Measurements from ENCODE around the gene DRICH1. TPM values are rescaled to one million over a fixed set of nuclear protein-coding genes. Genes with fewer than 3 reads are reported as not detected.

DRICH1 gene, protein sequence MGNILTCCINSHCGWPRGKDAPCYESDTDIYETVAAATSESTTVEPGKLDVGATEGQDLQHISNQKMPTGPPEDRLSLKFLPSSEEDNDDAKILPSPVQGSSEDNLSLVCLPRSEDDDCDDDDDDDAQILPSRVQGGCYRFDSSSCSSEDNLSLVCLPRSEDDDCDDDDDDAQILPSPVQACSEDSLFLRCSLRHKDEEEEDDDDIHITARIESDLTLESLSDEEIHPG
- total RNA-seq (2014; rRNA removed; shearing (Covaris generic)) (0.15 and 0.38 TPM in 2 replicates), total RNA-seq (2022) (0.49 TPM in 1 of 2 replicates, not detected in the other), Bru-seq, nascent RNA (percentile 31 among the genes with signal in this experiment), BruChase-seq, experiment 1, labeled RNA remaining after a 6-hour chase (percentile 28 among the genes with signal in this experiment), BruChase-seq, experiment 2, labeled RNA remaining after a 2-hour chase (percentile 24 among the genes with signal in this experiment)
- long read RNA-seq: 0 reads

DNA sequence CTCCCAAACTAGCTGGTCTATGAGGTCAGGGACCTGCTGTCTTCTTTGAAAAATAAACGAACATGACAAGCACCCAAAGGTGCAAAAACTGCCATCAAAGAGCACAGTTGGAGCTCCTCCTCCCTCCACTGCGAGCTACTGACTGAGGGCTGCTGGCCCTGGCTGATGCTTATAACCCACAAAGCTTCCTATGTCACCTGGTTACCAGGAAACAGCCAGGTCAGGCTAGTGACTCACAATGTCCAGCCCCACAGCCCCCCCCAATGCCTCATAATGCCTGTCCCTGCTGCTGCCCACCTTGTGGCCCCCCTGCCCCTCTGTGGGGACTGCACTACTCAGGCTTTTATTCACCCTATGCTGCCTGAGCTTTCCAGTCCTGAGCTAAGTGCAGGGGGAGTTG lies at the start of gene DRICH1:
Gene DRICH1, minus strand, starts transcription at position 144 of the 400 bp plus-strand sequence. CDS start 298 bp downstream, outside the sequence.
- ChIA-PET CTCF (ENCODE audit: unreplicated experiment) (no interaction called here), POLR2A (interaction anchor here (0.6 kb wide), 1 partner anchor 98 kb away, joined by 4 read pairs; no protein-coding TSS in a partner anchor)

DNA sequence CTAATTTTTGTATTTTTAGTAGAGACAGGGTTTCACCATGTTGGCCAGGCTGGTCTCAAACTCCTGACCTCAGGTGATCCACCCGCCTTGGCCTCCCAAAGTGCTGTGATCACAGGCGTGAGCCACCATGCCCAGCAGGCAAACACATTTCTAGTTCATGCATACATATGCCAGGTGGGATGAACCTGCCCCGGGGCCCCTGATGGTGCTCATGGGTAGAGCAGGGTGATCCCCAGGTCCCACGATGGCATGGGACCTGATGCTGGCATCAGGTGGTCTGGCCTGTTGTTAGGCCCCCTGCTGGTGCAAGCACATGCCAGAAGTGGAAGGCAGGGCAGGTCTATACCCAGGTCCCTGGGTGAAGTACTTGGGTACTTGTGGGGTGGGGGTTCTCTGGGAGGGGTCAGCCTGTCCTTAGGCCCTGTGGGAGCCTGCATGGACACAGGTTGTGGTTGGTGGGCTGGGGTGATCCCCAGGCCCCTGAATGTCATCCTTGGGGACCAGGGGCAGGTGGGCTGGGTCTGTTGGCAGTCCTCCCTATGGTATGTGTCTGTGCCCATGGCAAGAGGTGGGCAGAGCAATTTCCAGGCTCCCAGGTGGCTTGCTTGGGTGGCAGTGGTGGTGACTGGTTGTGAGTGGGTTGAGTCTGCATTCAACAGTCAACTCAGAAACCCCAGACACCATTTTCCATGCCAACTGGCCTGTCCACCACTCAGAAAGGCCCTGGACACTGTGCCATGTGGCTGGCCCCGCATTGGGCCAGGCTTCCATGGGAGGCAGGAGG lies 49.1 kb upstream of the DRICH1 start:
- CTCF ChIA-PET (ENCODE audit: unreplicated experiment): no interaction called here
- Histone ChIP-seq H3K27ac (ENCODE audit: low read depth, low read length, poor library complexity, severe bottlenecking) (no peak overlapping the region), H3K4me2 (ENCODE audit: low read length) (no peak overlapping the region), H3K36me3 (ENCODE audit: insufficient read depth, low read length) (0 out of 2 replicates have a peak, but pooled peaks cover 7% of the 10 kb centered on the region), H2AFZ (ENCODE audit: low read length) (no peak overlapping the region), H3K79me2 (ENCODE audit: insufficient read depth, low read depth, low read length) (no peaks in the 10 kb centered on the region), H4K20me1 (ENCODE audit: insufficient read depth, low read length) (no peaks in the 10 kb centered on the region), H3K9me3 (ENCODE audit: low read length) (no peaks in the 10 kb centered on the region), H3K9me2 (ENCODE audit: insufficient read depth, low read length) (no peaks in the 10 kb centered on the region), H3K4me3 (ENCODE audit: low read depth, low read length, poor library complexity, severe bottlenecking) (no peak overlapping the region), H3K4me1 (ENCODE audit: insufficient read depth, low read length, poor library complexity, severe bottlenecking) (no peaks in the 10 kb centered on the region)
- intact Hi-C loops (cut with micrococcal nuclease; ENCODE audit: unreplicated experiment): no loop called here
- no TSS peak for BruUV-seq (replicated peaks)
- POLR2A ChIA-PET: no interaction called here
- TF ChIP-seq EZH2phosphoT487 (IDR thresholded peaks at IDR 0.05; ENCODE audit: borderline replicate concordance, low read depth, low read length): no peak
- TF ChIP-seq, protein P1, sequence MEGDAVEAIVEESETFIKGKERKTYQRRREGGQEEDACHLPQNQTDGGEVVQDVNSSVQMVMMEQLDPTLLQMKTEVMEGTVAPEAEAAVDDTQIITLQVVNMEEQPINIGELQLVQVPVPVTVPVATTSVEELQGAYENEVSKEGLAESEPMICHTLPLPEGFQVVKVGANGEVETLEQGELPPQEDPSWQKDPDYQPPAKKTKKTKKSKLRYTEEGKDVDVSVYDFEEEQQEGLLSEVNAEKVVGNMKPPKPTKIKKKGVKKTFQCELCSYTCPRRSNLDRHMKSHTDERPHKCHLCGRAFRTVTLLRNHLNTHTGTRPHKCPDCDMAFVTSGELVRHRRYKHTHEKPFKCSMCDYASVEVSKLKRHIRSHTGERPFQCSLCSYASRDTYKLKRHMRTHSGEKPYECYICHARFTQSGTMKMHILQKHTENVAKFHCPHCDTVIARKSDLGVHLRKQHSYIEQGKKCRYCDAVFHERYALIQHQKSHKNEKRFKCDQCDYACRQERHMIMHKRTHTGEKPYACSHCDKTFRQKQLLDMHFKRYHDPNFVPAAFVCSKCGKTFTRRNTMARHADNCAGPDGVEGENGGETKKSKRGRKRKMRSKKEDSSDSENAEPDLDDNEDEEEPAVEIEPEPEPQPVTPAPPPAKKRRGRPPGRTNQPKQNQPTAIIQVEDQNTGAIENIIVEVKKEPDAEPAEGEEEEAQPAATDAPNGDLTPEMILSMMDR (conservative IDR thresholded peaks at IDR 0.05; ENCODE audit: low read length): 0 out of 2 replicates have a peak, but pooled peaks have one; percentile 19
- DNase-seq (ENCODE audit: low spot score): no peak

More for the DNA sequence above, at the start of gene DRICH1:
- Histone ChIP-seq H3K9me2 (ENCODE audit: insufficient read depth, low read length) (no peaks in the 10 kb centered on the region), H3K27ac (ENCODE audit: low read depth, low read length, poor library complexity, severe bottlenecking) (no peak within 1 kb of the TSS), H3K4me1 (ENCODE audit: insufficient read depth, low read length, poor library complexity, severe bottlenecking) (no peaks in the 10 kb centered on the region), H3K9me3 (ENCODE audit: low read length) (no peaks in the 10 kb centered on the region), H2AFZ (ENCODE audit: low read length) (no peak within 1 kb of the TSS), H3K36me3 (ENCODE audit: insufficient read depth, low read length) (no peaks in the 10 kb centered on the region), H3K79me2 (ENCODE audit: insufficient read depth, low read depth, low read length) (no peaks in the 10 kb centered on the region), H3K4me3 (ENCODE audit: low read depth, low read length, poor library complexity, severe bottlenecking) (no peak within 1 kb of the TSS), H3K4me2 (ENCODE audit: low read length) (no peak within 1 kb of the TSS), H4K20me1 (ENCODE audit: insufficient read depth, low read length) (no peaks in the 10 kb centered on the region)
- no peak for DNase-seq (ENCODE audit: low spot score)
- intact Hi-C loops (cut with micrococcal nuclease; ENCODE audit: unreplicated experiment): no loop called here
- BruUV-seq (replicated peaks): no TSS peak
- no peak for TF ChIP-seq EZH2phosphoT487 (IDR thresholded peaks at IDR 0.05; ENCODE audit: borderline replicate concordance, low read depth, low read length)
- TF ChIP-seq, protein P1 (conservative IDR thresholded peaks at IDR 0.05; ENCODE audit: low read length): no peak

Data from OCI-LY7 (cell line).